ENCODE results near the gene USP11. TPM values are rescaled to one million over a fixed set of nuclear protein-coding genes. Genes with fewer than 3 reads are reported as not detected.
A peak's percentile ranks its signal among the peaks of the same experiment; 100 is the strongest.

USP11 gene
- total and polyA plus RNA-seq, 2 of the 4 experiments (the other 2 are of a cell fraction), result 33.5 to 59.7 TPM

DNA sequence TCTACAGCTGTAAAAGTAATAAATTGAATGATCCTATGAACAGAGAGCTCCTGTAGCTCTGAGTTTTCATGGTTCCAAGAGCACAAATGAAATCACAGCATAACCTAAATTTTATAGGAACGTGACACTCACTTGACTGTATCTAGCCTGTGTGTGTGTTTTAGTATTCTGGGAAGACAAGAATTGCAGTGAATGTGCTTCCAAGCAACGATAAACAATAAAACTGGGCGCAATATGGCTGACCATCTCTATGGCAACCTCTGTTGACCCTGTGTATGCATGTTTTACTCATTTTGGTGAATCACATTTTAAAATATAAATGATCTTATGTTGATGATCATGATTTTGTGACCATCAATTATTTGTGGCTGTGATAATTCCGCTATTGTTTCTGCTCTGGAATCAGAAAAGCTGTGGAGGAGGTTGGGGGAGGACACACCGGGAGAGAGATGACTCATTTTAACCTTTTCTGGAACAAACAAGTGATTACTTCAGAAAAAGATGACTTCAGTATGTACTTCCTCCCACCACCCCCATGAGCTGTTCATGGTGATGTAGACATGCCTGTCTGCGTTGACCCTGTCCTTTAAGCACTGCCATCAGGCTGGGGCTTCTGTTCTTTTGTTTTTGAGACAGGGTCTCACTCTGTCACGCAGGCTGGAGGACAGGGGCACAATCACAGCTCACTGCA lies 31.8 kb downstream of the USP11 start:
- Histone ChIP-seq H4K20me1 (ENCODE audit: insufficient read depth, low read length) (no peaks in the 10 kb centered on the region), H3K4me2 (ENCODE audit: low read depth, low read length) (no peak overlapping the region), H3K27me3 (ENCODE audit: control insufficient read depth, insufficient read depth, low read length) (peaks cover 8% of the 10 kb centered on the region), H3K9me1 (ENCODE audit: insufficient read depth, low read length) (no peaks in the 10 kb centered on the region), H2BK20ac (ENCODE audit: low read depth, low read length) (no peak overlapping the region), H3K56ac (ENCODE audit: extremely low read depth, insufficient read depth, low read length) (no peak overlapping the region), H2AFZ (replicated peaks; ENCODE audit: low read length, poor library complexity) (peak overlapping the region; percentile 9), H3K4me3 (ENCODE audit: insufficient read depth, low read depth, low read length) (no peak overlapping the region), H2BK15ac (ENCODE audit: low read depth, low read length) (no peak overlapping the region), H3K36me3 (ENCODE audit: control insufficient read depth, insufficient read depth, low read length) (no peaks in the 10 kb centered on the region), H2BK120ac (ENCODE audit: low read depth, low read length) (no peak overlapping the region), H3K79me1 (ENCODE audit: low read depth in 1 of 2, low read length in 2 of 2) (no peaks in the 10 kb centered on the region), H2AK5ac (ENCODE audit: low read depth, low read length) (no peak overlapping the region), H2BK5ac (ENCODE audit: low read depth, low read length, poor library complexity, severe bottlenecking) (no peak overlapping the region), H3K18ac (ENCODE audit: low read depth, low read length) (no peak overlapping the region), H4K8ac (ENCODE audit: low read depth in 2 of 2, low read length in 2 of 2) (no peak overlapping the region), H3K23ac (ENCODE audit: low read depth, low read length) (no peak overlapping the region), H3K9ac (ENCODE audit: low read depth, low read length) (no peak overlapping the region), H3K9me3 (ENCODE audit: control insufficient read depth, insufficient read depth, low read length) (no peaks in the 10 kb centered on the region), H4K5ac (ENCODE audit: low read depth, low read length) (no peak overlapping the region), H3K14ac (replicated peaks; ENCODE audit: low read depth, low read length) (no peak overlapping the region), H3K27ac (ENCODE audit: insufficient read depth, low read length) (no peak overlapping the region), H4K91ac (ENCODE audit: insufficient read depth, low read depth, low read length) (no peak overlapping the region), H3K4me1 (ENCODE audit: control insufficient read depth, insufficient read depth, low read length) (no peaks in the 10 kb centered on the region), H3K4ac (ENCODE audit: low read depth, low read length) (0 out of 2 replicates have a peak overlapping the region, but pooled peaks have one; percentile 12), H2AK9ac (replicated peaks; ENCODE audit: low read depth, low read length, poor library complexity) (no peak overlapping the region)
- ChIA-PET POLR2A (ENCODE audit: unreplicated experiment) (interaction anchor here (0.6 kb wide), 3 partner anchors 9 to 35 kb away, joined by 3 to 11 read pairs (median 5); no protein-coding TSS in a partner anchor), CTCF (interaction anchor here (0.6 kb wide), 1 partner anchor 20 kb away, joined by 3 read pairs; no protein-coding TSS in a partner anchor)
- peak; percentile 46 for ATAC-seq (ENCODE audit: low read depth)
- no TSS peak for BruUV-seq (replicated peaks)
- TF ChIP-seq FOS (IDR thresholded peaks at IDR 0.05; ENCODE audit: low read depth, low read length), result peak; percentile 45; the same call in 1 of the 2 replicates
- no peak for TF ChIP-seq RAD21 (IDR thresholded peaks at IDR 0.05; ENCODE audit: low read length)
- peak; percentile 17; the same call in 1 of the 2 replicates for TF ChIP-seq BHLHE40 (IDR thresholded peaks at IDR 0.05; ENCODE audit: low read depth, low read length)
- dilution Hi-C loops (cut with HindIII; ENCODE audit: low sequenced_read_pairs, unreplicated experiment) (no loop called here), in situ Hi-C loops (cut with MboI; ENCODE audit: low sequenced_read_pairs) (no loop called here), intact Hi-C loops (cut with micrococcal nuclease) (no loop called here)
- peak; percentile 62 for DNase-seq
- no CpG with 5 or more reads among the region's 7 CpGs for WGBS, 2 experiments (ENCODE audit: extremely low coverage in 2 of 2, insufficient read length in 1 of 2)

Data from IMR-90 (cell line).